Activated T-helper 17 cell treated with anti-CD3 and anti-CD28 coated beads, Interleukin-2, amount 50 U/mL, for 72 hours (primary cell): ENCODE results near the gene NSUN3. TPM values are rescaled to one million over a fixed set of nuclear protein-coding genes. Genes with fewer than 3 reads are reported as not detected.

Experiments used
- ATAC-seq: fragments of 150-1000 bp; cut with Tn5 transposase; replicated peaks from 2 replicates; pipeline ENCODE4 v1.10.0; 2021; ENCODE audit warnings: mild to moderate bottlenecking, moderate library complexity
- H3K27ac Mint-ChIP-seq: one replicate; pipeline ENCODE4 v1.8.0; 2022; ENCODE audit warnings: mixed read lengths
- H3K27me3 Mint-ChIP-seq: one replicate; pipeline ENCODE4 v1.8.0; 2022; ENCODE audit warnings: mixed read lengths
- H3K36me3 Mint-ChIP-seq: one replicate; pipeline ENCODE4 v1.8.0; 2022; ENCODE audit warnings: low read depth, mild to moderate bottlenecking, mixed read lengths
- H3K4me1 Mint-ChIP-seq: one replicate; pipeline ENCODE4 v1.8.0; 2022; ENCODE audit warnings: mixed read lengths
- H3K4me3 Mint-ChIP-seq: one replicate; pipeline ENCODE4 v1.8.0; 2022; ENCODE audit warnings: mild to moderate bottlenecking, mixed read lengths
- H3K9me3 Mint-ChIP-seq: one replicate; pipeline ENCODE4 v1.8.0; 2022; ENCODE audit warnings: mixed read lengths
- total RNA-seq, 2 donors: library from RNA; stranded (reverse); gene quantifications; one replicate each; pipeline ENCODE4 v1.2.3, GENCODE V29; 2022

The NSUN3 gene
- total RNA-seq, 2 donors from 2014 or later, result 17.8 to 25.8 TPM

GRCh38 chr3:94130690-94131089 is 67.8 kb downstream of the NSUN3 start:
- Mint-ChIP-seq H3K9me3 (no peaks in the 10 kb centered on the region), H3K36me3 (peaks cover 35% of the 10 kb centered on the region), H3K27me3 (no peaks in the 10 kb centered on the region), H3K4me1 (no peaks in the 10 kb centered on the region), H3K27ac (no peak overlapping the region), H3K4me3 (no peak overlapping the region)
- ATAC-seq, result peak; percentile 28

- no peaks in the 10 kb centered on the region for H3K4me1 Mint-ChIP-seq
- no peak overlapping the region for H3K27ac Mint-ChIP-seq
- no peak for ATAC-seq
- no peak overlapping the region for H3K4me3 Mint-ChIP-seq
- H3K9me3 Mint-ChIP-seq, result no peaks in the 10 kb centered on the region
- H3K27me3 Mint-ChIP-seq, result no peaks in the 10 kb centered on the region
- H3K36me3 Mint-ChIP-seq, result peaks cover 15% of the 10 kb centered on the region
Observed at GRCh38 chr3:94132777-94133176, 69.9 kb downstream of the NSUN3 start.

GRCh38 chr3:94136133-94136532 is 73.3 kb downstream of the NSUN3 start:
- no peak overlapping the region for H3K4me3 Mint-ChIP-seq
- no peak for ATAC-seq
- no peaks in the 10 kb centered on the region for H3K27me3 Mint-ChIP-seq
- H3K9me3 Mint-ChIP-seq, result no peaks in the 10 kb centered on the region
- no peaks in the 10 kb centered on the region for H3K4me1 Mint-ChIP-seq
- H3K27ac Mint-ChIP-seq, result no peak overlapping the region
- H3K36me3 Mint-ChIP-seq, result no peaks in the 10 kb centered on the region

GRCh38 chr3:94137377-94137776 is 74.5 kb downstream of the NSUN3 start:
- Mint-ChIP-seq H3K4me3 (no peak overlapping the region), H3K36me3 (no peaks in the 10 kb centered on the region), H3K4me1 (no peaks in the 10 kb centered on the region), H3K27me3 (no peaks in the 10 kb centered on the region), H3K27ac (no peak overlapping the region), H3K9me3 (no peaks in the 10 kb centered on the region)
- no peak for ATAC-seq

GRCh38 chr3:94146455-94146854 is 83.6 kb downstream of the NSUN3 start:
- Mint-ChIP-seq H3K9me3 (no peaks in the 10 kb centered on the region), H3K36me3 (no peaks in the 10 kb centered on the region), H3K4me3 (no peak overlapping the region), H3K4me1 (no peaks in the 10 kb centered on the region), H3K27ac (no peak overlapping the region), H3K27me3 (peaks cover 15% of the 10 kb centered on the region)
- no peak for ATAC-seq

GRCh38 chr3:94147012-94147411 is 84.2 kb downstream of the NSUN3 start:
- ATAC-seq, result no peak
- no peak overlapping the region for H3K4me3 Mint-ChIP-seq
- H3K27ac Mint-ChIP-seq, result no peak overlapping the region
- H3K4me1 Mint-ChIP-seq, result no peaks in the 10 kb centered on the region
- H3K27me3 Mint-ChIP-seq, result peaks cover 15% of the 10 kb centered on the region
- no peaks in the 10 kb centered on the region for H3K36me3 Mint-ChIP-seq
- H3K9me3 Mint-ChIP-seq, result no peaks in the 10 kb centered on the region

GRCh38 chr3:94150113-94150512 is 87.3 kb downstream of the NSUN3 start:
- Mint-ChIP-seq H3K4me1 (no peaks in the 10 kb centered on the region), H3K27ac (no peak overlapping the region), H3K27me3 (peaks cover 15% of the 10 kb centered on the region), H3K4me3 (no peak overlapping the region), H3K36me3 (no peaks in the 10 kb centered on the region), H3K9me3 (no peaks in the 10 kb centered on the region)
- ATAC-seq, result no peak

- no peak overlapping the region for H3K4me3 Mint-ChIP-seq
- H3K9me3 Mint-ChIP-seq, result no peaks in the 10 kb centered on the region
- no peaks in the 10 kb centered on the region for H3K36me3 Mint-ChIP-seq
- H3K27me3 Mint-ChIP-seq, result peaks cover 18% of the 10 kb centered on the region
- H3K4me1 Mint-ChIP-seq, result no peaks in the 10 kb centered on the region
- no peak overlapping the region for H3K27ac Mint-ChIP-seq
- ATAC-seq, result no peak
Observed at GRCh38 chr3:94156626-94157025, 93.8 kb downstream of the NSUN3 start.

- no peak for ATAC-seq
- no peak overlapping the region for H3K27ac Mint-ChIP-seq
- H3K36me3 Mint-ChIP-seq, result no peaks in the 10 kb centered on the region
- H3K4me1 Mint-ChIP-seq, result no peaks in the 10 kb centered on the region
- H3K27me3 Mint-ChIP-seq, result peaks cover 21% of the 10 kb centered on the region
- no peak overlapping the region for H3K4me3 Mint-ChIP-seq
- H3K9me3 Mint-ChIP-seq, result no peaks in the 10 kb centered on the region
Observed at GRCh38 chr3:94158512-94158911, 95.7 kb downstream of the NSUN3 start.

GRCh38 chr3:94159062-94159828 is 96.4 kb downstream of the NSUN3 start:
- no peak for ATAC-seq
- H3K36me3 Mint-ChIP-seq, result no peaks in the 10 kb centered on the region

GRCh38 chr3:94162700-94163099 is 99.8 kb downstream of the NSUN3 start:
- Mint-ChIP-seq H3K4me1 (no peaks in the 10 kb centered on the region), H3K4me3 (peak overlapping the region; percentile 31), H3K9me3 (no peaks in the 10 kb centered on the region), H3K36me3 (no peaks in the 10 kb centered on the region), H3K27ac (peak overlapping the region; percentile 51), H3K27me3 (peaks cover 17% of the 10 kb centered on the region)
- peak; percentile 99 for ATAC-seq

More at GRCh38 chr3:94159062-94159828, 96.4 kb downstream of the NSUN3 start:
- no peaks in the 10 kb centered on the region for H3K4me1 Mint-ChIP-seq
- H3K4me3 Mint-ChIP-seq, result no peak overlapping the region
- H3K27ac Mint-ChIP-seq, result no peak overlapping the region
- H3K9me3 Mint-ChIP-seq, result no peaks in the 10 kb centered on the region
- peaks cover 21% of the 10 kb centered on the region for H3K27me3 Mint-ChIP-seq

- Mint-ChIP-seq H3K4me3 (no peak overlapping the region), H3K9me3 (no peaks in the 10 kb centered on the region), H3K27me3 (peaks cover 10% of the 10 kb centered on the region), H3K27ac (no peak overlapping the region), H3K36me3 (no peaks in the 10 kb centered on the region), H3K4me1 (no peaks in the 10 kb centered on the region)
- ATAC-seq, result no peak
Observed at GRCh38 chr3:94167346-94167745, 104.5 kb downstream of the NSUN3 start.

- Mint-ChIP-seq H3K27me3 (peaks cover 14% of the 10 kb centered on the region), H3K27ac (no peak overlapping the region), H3K9me3 (no peaks in the 10 kb centered on the region), H3K36me3 (no peaks in the 10 kb centered on the region), H3K4me3 (no peak overlapping the region), H3K4me1 (no peaks in the 10 kb centered on the region)
- ATAC-seq, result no peak
Observed at GRCh38 chr3:94167796-94168195, 104.9 kb downstream of the NSUN3 start.

- Mint-ChIP-seq H3K27me3 (peaks cover 17% of the 10 kb centered on the region), H3K9me3 (no peaks in the 10 kb centered on the region), H3K36me3 (no peaks in the 10 kb centered on the region), H3K4me1 (no peaks in the 10 kb centered on the region), H3K4me3 (no peak overlapping the region), H3K27ac (no peak overlapping the region)
- no peak for ATAC-seq
Observed at GRCh38 chr3:94171954-94172353, 109.1 kb downstream of the NSUN3 start.

GRCh38 chr3:94172695-94173310 is 109.9 kb downstream of the NSUN3 start:
- Mint-ChIP-seq H3K36me3 (no peaks in the 10 kb centered on the region), H3K4me1 (no peaks in the 10 kb centered on the region), H3K27me3 (peaks cover 17% of the 10 kb centered on the region), H3K9me3 (no peaks in the 10 kb centered on the region), H3K27ac (no peak overlapping the region), H3K4me3 (no peak overlapping the region)
- no peak for ATAC-seq
